K562 (cell line): Measurements from ENCODE around the gene EPB41L4A. TPM values are rescaled to one million over a fixed set of nuclear protein-coding genes. Genes with fewer than 3 reads are reported as not detected.

ENCODE experiments used
- ATAC-seq: fragments of 200-7000 bp; cut with Tn5 transposase; 3 replicates; pipeline ENCODE4 v1.9.1; 2020; ENCODE audit warnings: moderate library complexity
- BruUV-seq: library from RNA; stranded (reverse); fragments of 400-500 nt; replicated peaks from 2 replicates; lab custom pipeline; 2021; lab: Mats Ljungman, UMichigan
- CTCF ChIA-PET: fragments of 300-600 bp; formaldehyde crosslinking; extraction: SDS; loops from one replicate; lab custom pipeline; 2021; ENCODE audit warnings: low intra/inter-chr PET ratio; lab: Yijun Ruan, JAX
- POLR2A ChIA-PET: fragments of 300-600, 350-650 bp; sonication (Branson Sonifier 250); formaldehyde crosslinking; extraction: SDS; loops from one replicate; lab custom pipeline; 2021; ENCODE audit warnings: antibody characterized with exemption, inconsistent platforms; lab: Yijun Ruan, JAX
- DNase-seq, 4 experiments: peaks; one replicate each; pipeline versions ENCODE4 v3.0.0 to v3.0.0-alpha.2; 2011 to 2018; ENCODE audit warnings: low spot score in 3 of 4, mixed read lengths in 3 of 4; ENCODE audit errors: extremely low read depth in 1 of 4
- FAIRE-seq: peaks from 2 replicates; lab custom pipeline; 2011; peaks lifted over from hg19 to GRCh38; lab: Jason Lieb, UNC
- H2AFZ ChIP-seq: 2 replicates; pipeline ENCODE4 v1.6.0; 2011; ENCODE audit warnings: low read depth, low read length, control low read depth, inconsistent platforms
- H3K27ac ChIP-seq: fragments of 200-600 bp; 3 replicates; pipeline ENCODE4 v1.8.0; 2011; ENCODE audit warnings: low read depth, mild to moderate bottlenecking, control low read depth, inconsistent platforms, low read length, moderate library complexity, mixed read lengths; ENCODE audit errors: extremely low read depth
- H3K27me3 ChIP-seq, 2 experiments: fragments of 300-600 bp in 1 of 2; 2 replicates in 1 of 2; 3 replicates in 1 of 2; pipeline versions ENCODE4 v1.6.0 to v1.8.0; 2011; ENCODE audit warnings: inconsistent platforms in 2 of 2, low read length in 2 of 2, mild to moderate bottlenecking in 1 of 2, mixed read lengths in 1 of 2, moderate library complexity in 1 of 2; ENCODE audit not compliant: control insufficient read depth in 2 of 2, insufficient read depth in 2 of 2
- H3K36me3 ChIP-seq: fragments of 300-600 bp; 3 replicates; pipeline ENCODE4 v1.8.0; 2011; ENCODE audit warnings: mild to moderate bottlenecking, low read length, inconsistent platforms; ENCODE audit not compliant: control insufficient read depth, insufficient read depth
- H3K4me1 ChIP-seq, 2 experiments: fragments of 200-600 bp in 1 of 2; replicated peaks in 1 of 2; 2 replicates in 1 of 2; 3 replicates in 1 of 2; pipeline versions ENCODE4 v1.5.1 to v1.8.0; 2011; ENCODE audit warnings: inconsistent platforms in 2 of 2, low read length in 2 of 2, mild to moderate bottlenecking in 1 of 2, mixed read lengths in 1 of 2, moderate library complexity in 1 of 2; ENCODE audit not compliant: control insufficient read depth in 2 of 2, insufficient read depth in 2 of 2
- H3K4me2 ChIP-seq: 2 replicates; pipeline ENCODE4 v1.6.1; 2011; ENCODE audit warnings: low read length, control low read depth, inconsistent platforms, mixed read lengths; ENCODE audit not compliant: insufficient read depth
- H3K4me3 ChIP-seq: fragments of 200-600 bp; sonication (generic), shearing (Covaris generic); 2 replicates; pipeline ENCODE4 v1.5.1; 2016; ENCODE audit warnings: control low read depth, inconsistent platforms
- H3K79me2 ChIP-seq: fragments of 200-600 bp; 3 replicates; pipeline ENCODE4 v1.8.0; 2011; ENCODE audit warnings: low read length, inconsistent platforms; ENCODE audit not compliant: control insufficient read depth, insufficient read depth
- H3K9ac ChIP-seq, 2 experiments: 2 replicates each; pipeline versions ENCODE4 v1.6.0 to v1.6.1; 2011; ENCODE audit warnings: low read depth in 2 of 2, low read length in 2 of 2, control low read depth in 1 of 2, inconsistent platforms in 1 of 2, mild to moderate bottlenecking in 1 of 2, mixed read lengths in 1 of 2; ENCODE audit not compliant: insufficient read depth in 1 of 2
- H3K9me1 ChIP-seq: one replicate; pipeline ENCODE4 v1.6.0; 2011; ENCODE audit warnings: inconsistent platforms, mild to moderate bottlenecking, low read length, moderate library complexity; ENCODE audit not compliant: control insufficient read depth, insufficient read depth
- H3K9me3 ChIP-seq: replicated peaks from 2 replicates; pipeline ENCODE4 v1.5.1; 2011; ENCODE audit warnings: low read depth, low read length, inconsistent platforms; ENCODE audit not compliant: control insufficient read depth, insufficient read depth
- H4K20me1 ChIP-seq: replicated peaks from 2 replicates; pipeline ENCODE4 v1.6.1; 2011; ENCODE audit warnings: low read length, inconsistent platforms, mixed read lengths; ENCODE audit not compliant: control insufficient read depth, insufficient read depth
- KAT8 ChIP-seq: fragments of 450-650 bp; IDR thresholded peaks from 2 replicates; pipeline ENCODE4 v1.6.1; 2016; ENCODE audit warnings: low read depth, mild to moderate bottlenecking
- NR2C2 ChIP-seq, 2 experiments: fragments of 200-800 bp in 1 of 2; sonication (Bioruptor generic) in 1 of 2; sonication (generic) in 1 of 2; formaldehyde crosslinking in 1 of 2; IDR thresholded peaks; 2 replicates each; pipeline versions ENCODE4 v1.6.1 to v1.8.0; 2016 to 2022; ENCODE audit warnings: mild to moderate bottlenecking in 1 of 2, missing compliant biosample characterization in 1 of 2, missing genetic modification characterization in 1 of 2, missing genetic modification reagents in 1 of 2
- POLR2AphosphoS2 ChIP-seq: IDR thresholded peaks from 2 replicates; pipeline ENCODE4 v1.6.1; 2012; ENCODE audit warnings: low read length, improper control_type of control experiment
- POLR3A ChIP-seq: IDR thresholded peaks from 2 replicates; pipeline ENCODE4 v1.6.1; 2011; ENCODE audit warnings: borderline replicate concordance, mild to moderate bottlenecking, moderate library complexity; ENCODE audit not compliant: insufficient read length, insufficient read depth; ENCODE audit errors: extremely low read depth
- ZNF146 ChIP-seq: IDR thresholded peaks from one replicate; pipeline ENCODE4 v1.6.1; 2018; ENCODE audit warnings: missing compliant biosample characterization; ENCODE audit not compliant: unreplicated experiment
- WGBS: fragments of 100-300 bp; shearing (Covaris generic); methylation state at CpG from one replicate; pipeline ENCODE4 v1.1.6; 2016; ENCODE audit warnings: low coverage, mixed read lengths; ENCODE audit not compliant: insufficient coverage; ENCODE audit errors: missing lambda C conversion rate; 5-methylcytosine and 5-hydroxymethylcytosine counted together
- in situ Hi-C: fragments of 300-500 bp; cut with MboI; formaldehyde crosslinking; loops from 4 replicates; pipeline ENCODE4 v1.15.0; 2018; ENCODE audit warnings: inconsistent platforms, mixed read lengths
- intact Hi-C: fragments of 100-400 bp; cut with micrococcal nuclease; formaldehyde crosslinking; loops from 2 replicates; pipeline ENCODE4 v1.14.2; 2022
- polyA plus RNA-seq, 8 experiments: library from polyadenylated mRNA; depleted of rRNA in 4 of 8; stranded (reverse) in 5 of 8; unstranded in 3 of 8; fragments of >200 nt; fragmentation: Nextera tagmentation in 2 of 8; fragmentation: Illumina TruSeq in 1 of 8; extraction: Ambion mirVana in 2 of 8; extraction: Trizol in 1 of 8; gene quantifications; 2 replicates each; pipeline versions ENCODE4 v1.2.1 to v1.2.3, GENCODE V29; 2011 to 2014; ENCODE audit warnings: inconsistent platforms in 1 of 8, missing spikeins in 1 of 8
- total RNA-seq, 7 experiments: library from RNA; depleted of rRNA in 6 of 7; stranded (reverse); fragments of >200 nt in 6 of 7; fragmentation: Illumina TruSeq in 2 of 7; extraction: Trizol in 2 of 7; gene quantifications; 2 replicates each; pipeline versions ENCODE4 v1.2.1 to v1.2.3, GENCODE V29; 2011 to 2021; ENCODE audit warnings: low replicate concordance in 1 of 7
- TF ChIP-seq, protein P1 (sequence below): sonication (generic); formaldehyde crosslinking; IDR thresholded peaks from 2 replicates; pipeline ENCODE4 v1.8.1; 2023; ENCODE audit warnings: missing genetic modification reagents, mild to moderate bottlenecking, borderline replicate concordance
- TF ChIP-seq, protein P2 (sequence below): fragments of 450-650 bp; formaldehyde crosslinking; IDR thresholded peaks from 2 replicates; pipeline ENCODE4 v1.4.0; 2020; ENCODE audit warnings: mild to moderate bottlenecking, moderate library complexity
- TF ChIP-seq, protein P3 (sequence below): fragments of 250-450 bp; sonication (Bioruptor Pico); IDR thresholded peaks from 2 replicates; pipeline ENCODE4 v1.5.0; 2021
- TF ChIP-seq, protein P4 (sequence below): sonication (generic); formaldehyde crosslinking; IDR thresholded peaks from 2 replicates; pipeline ENCODE4 v1.8.0; 2022; ENCODE audit warnings: missing genetic modification reagents, mild to moderate bottlenecking, moderate library complexity, borderline replicate concordance

Gene EPB41L4A
- total and polyA plus RNA-seq, 9 of the 15 experiments (the other 6 are each of a cell fraction or from before 2014, with no cell fraction given) = 0.04 to 0.35 (median 0.12) TPM; not detected in 3

DNA sequence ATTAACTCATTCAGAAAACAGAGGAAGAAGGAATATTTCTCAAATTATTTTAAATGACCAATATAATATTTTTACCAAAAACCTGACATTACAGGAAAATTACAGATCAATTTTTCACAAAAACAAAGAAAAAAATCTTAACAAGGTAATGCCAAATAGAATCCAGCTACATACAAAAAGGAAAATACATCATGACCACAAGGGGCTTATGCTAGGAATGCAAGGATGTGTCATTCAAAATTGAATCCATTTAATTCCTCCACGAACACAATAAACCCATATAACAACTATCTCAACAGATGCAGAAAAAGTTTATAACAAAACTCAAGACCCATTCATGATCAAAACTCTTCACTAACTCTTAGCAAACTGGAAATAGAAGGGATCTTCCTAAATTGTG lies 239.8 kb downstream of the EPB41L4A start (continued):
- TF ChIP-seq, protein P1, sequence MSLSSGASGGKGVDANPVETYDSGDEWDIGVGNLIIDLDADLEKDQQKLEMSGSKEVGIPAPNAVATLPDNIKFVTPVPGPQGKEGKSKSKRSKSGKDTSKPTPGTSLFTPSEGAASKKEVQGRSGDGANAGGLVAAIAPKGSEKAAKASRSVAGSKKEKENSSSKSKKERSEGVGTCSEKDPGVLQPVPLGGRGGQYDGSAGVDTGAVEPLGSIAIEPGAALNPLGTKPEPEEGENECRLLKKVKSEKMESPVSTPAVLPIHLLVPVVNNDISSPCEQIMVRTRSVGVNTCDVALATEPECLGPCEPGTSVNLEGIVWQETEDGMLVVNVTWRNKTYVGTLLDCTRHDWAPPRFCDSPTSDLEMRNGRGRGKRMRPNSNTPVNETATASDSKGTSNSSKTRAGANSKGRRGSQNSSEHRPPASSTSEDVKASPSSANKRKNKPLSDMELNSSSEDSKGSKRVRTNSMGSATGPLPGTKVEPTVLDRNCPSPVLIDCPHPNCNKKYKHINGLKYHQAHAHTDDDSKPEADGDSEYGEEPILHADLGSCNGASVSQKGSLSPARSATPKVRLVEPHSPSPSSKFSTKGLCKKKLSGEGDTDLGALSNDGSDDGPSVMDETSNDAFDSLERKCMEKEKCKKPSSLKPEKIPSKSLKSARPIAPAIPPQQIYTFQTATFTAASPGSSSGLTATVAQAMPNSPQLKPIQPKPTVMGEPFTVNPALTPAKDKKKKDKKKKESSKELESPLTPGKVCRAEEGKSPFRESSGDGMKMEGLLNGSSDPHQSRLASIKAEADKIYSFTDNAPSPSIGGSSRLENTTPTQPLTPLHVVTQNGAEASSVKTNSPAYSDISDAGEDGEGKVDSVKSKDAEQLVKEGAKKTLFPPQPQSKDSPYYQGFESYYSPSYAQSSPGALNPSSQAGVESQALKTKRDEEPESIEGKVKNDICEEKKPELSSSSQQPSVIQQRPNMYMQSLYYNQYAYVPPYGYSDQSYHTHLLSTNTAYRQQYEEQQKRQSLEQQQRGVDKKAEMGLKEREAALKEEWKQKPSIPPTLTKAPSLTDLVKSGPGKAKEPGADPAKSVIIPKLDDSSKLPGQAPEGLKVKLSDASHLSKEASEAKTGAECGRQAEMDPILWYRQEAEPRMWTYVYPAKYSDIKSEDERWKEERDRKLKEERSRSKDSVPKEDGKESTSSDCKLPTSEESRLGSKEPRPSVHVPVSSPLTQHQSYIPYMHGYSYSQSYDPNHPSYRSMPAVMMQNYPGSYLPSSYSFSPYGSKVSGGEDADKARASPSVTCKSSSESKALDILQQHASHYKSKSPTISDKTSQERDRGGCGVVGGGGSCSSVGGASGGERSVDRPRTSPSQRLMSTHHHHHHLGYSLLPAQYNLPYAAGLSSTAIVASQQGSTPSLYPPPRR (CRISPR knock-in tag) = no peak
- TF ChIP-seq KAT8 (no peak), POLR3A (no peak)

DNA sequence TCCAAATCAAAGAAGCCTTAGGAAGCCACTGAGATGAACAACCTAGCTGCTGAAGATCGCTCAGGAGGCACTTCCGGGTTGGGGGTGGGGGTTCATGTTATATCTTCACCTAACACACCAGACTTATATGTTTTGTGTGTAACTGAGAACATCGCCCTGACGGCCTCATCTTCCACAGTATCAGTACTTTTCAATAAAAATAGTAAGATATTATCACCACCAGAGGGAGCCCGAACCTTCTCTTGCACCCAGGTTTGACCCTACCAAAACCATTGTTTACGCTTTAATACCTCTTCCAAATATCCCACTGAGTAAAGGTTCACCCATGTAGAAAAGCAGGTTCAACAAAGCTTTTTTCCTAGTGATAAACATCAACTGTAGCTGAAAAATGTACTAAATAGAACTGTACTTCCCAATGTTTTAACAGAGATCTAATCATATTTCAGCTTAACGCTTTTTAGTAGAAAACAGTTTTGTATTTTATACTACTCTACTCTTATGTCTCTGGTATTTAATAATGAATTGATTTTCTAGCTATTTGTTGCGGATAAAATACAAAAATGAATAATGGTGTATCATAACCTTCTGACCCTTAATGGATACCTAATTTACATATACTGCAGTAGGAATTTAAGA lies 244.0 kb downstream of the EPB41L4A start:
- H3K9ac ChIP-seq = no peak overlapping the region
- H3K4me3 ChIP-seq = no peak overlapping the region
- ATAC-seq = peak; percentile 92
- FAIRE-seq = peak; percentile 88
- H3K4me2 ChIP-seq = 0 out of 2 replicates have a peak overlapping the region, but pooled peaks have one; percentile 6
- WGBS = 7% methylated on average over 8 of the region's 8 CpGs
- no peaks in the 10 kb centered on the region for H4K20me1 ChIP-seq
- H3K9me3 ChIP-seq = no peaks in the 10 kb centered on the region
- ChIA-PET POLR2A (interaction anchor here (0.6 to 1.8 kb wide), 2 partner anchors 9 to 245 kb away, joined by 3 to 5 read pairs; no protein-coding TSS in a partner anchor), CTCF (interaction anchor here (0.6 to 1.7 kb wide), 6 partner anchors 245 to 1158 kb away, joined by 3 to 10 read pairs (median 6); partner anchors contain the start of gene EPB41L4A)
- H3K27me3 ChIP-seq = no peaks in the 10 kb centered on the region
- H2AFZ ChIP-seq = peak overlapping the region; percentile 34
- peak; percentile 60 to 74 (median 67) for DNase-seq
- no peak overlapping the region for H3K27ac ChIP-seq
- in situ Hi-C loops = loop anchor here (10.0 kb wide), 1 partner anchor 250 kb away; no protein-coding TSS in a partner anchor
- H3K79me2 ChIP-seq = no peaks in the 10 kb centered on the region
- no TSS peak for BruUV-seq
- intact Hi-C loops = loop anchor here (1.0 to 10.0 kb wide), 5 partner anchors 245 to 1432 kb away; no protein-coding TSS in a partner anchor
- H3K9me1 ChIP-seq = no peaks in the 10 kb centered on the region
- H3K4me1 ChIP-seq = no peaks in the 10 kb centered on the region
- no peaks in the 10 kb centered on the region for H3K36me3 ChIP-seq
- TF ChIP-seq, protein P2, sequence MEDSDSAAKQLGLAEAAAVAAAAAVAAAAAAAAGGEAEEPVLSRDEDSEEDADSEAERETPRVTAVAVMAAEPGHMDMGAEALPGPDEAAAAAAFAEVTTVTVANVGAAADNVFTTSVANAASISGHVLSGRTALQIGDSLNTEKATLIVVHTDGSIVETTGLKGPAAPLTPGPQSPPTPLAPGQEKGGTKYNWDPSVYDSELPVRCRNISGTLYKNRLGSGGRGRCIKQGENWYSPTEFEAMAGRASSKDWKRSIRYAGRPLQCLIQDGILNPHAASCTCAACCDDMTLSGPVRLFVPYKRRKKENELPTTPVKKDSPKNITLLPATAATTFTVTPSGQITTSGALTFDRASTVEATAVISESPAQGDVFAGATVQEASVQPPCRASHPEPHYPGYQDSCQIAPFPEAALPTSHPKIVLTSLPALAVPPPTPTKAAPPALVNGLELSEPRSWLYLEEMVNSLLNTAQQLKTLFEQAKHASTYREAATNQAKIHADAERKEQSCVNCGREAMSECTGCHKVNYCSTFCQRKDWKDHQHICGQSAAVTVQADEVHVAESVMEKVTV (CRISPR knock-in tag) = peak; percentile 71
- TF ChIP-seq ZNF146 (CRISPR knock-in tag) (no peak), NR2C2 (CRISPR knock-in tag; IDR thresholded peaks at IDR 0.05) (no peak), NR2C2 (tag; IDR thresholded peaks at IDR 0.05) (peak; percentile 21; the same call in 1 of the 2 replicates), POLR2AphosphoS2 (no peak)
- TF ChIP-seq, protein P3, sequence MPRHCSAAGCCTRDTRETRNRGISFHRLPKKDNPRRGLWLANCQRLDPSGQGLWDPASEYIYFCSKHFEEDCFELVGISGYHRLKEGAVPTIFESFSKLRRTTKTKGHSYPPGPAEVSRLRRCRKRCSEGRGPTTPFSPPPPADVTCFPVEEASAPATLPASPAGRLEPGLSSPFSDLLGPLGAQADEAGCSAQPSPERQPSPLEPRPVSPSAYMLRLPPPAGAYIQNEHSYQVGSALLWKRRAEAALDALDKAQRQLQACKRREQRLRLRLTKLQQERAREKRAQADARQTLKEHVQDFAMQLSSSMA (CRISPR knock-in tag) = no peak
- TF ChIP-seq, protein P4, sequence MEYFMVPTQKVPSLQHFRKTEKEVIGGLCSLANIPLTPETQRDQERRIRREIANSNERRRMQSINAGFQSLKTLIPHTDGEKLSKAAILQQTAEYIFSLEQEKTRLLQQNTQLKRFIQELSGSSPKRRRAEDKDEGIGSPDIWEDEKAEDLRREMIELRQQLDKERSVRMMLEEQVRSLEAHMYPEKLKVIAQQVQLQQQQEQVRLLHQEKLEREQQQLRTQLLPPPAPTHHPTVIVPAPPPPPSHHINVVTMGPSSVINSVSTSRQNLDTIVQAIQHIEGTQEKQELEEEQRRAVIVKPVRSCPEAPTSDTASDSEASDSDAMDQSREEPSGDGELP (CRISPR knock-in tag) = no peak
